GM12874 (cell line): Measurements from ENCODE around the gene PALLD.

Source experiments
- CTCF ChIP-seq: IDR thresholded peaks from 2 replicates; pipeline ENCODE4 v1.5.1; 2011; ENCODE audit warnings: low read depth, mild to moderate bottlenecking, control low read depth, low read length, moderate library complexity; ENCODE audit not compliant: insufficient read depth

PALLD gene

GRCh38 chr4:168717847-168718246, 221.0 kb downstream of the PALLD start:
- TF ChIP-seq CTCF = no peak

- TF ChIP-seq CTCF = no peak
Measured at GRCh38 chr4:168719725-168720124, 222.9 kb downstream of the PALLD start.

DNA sequence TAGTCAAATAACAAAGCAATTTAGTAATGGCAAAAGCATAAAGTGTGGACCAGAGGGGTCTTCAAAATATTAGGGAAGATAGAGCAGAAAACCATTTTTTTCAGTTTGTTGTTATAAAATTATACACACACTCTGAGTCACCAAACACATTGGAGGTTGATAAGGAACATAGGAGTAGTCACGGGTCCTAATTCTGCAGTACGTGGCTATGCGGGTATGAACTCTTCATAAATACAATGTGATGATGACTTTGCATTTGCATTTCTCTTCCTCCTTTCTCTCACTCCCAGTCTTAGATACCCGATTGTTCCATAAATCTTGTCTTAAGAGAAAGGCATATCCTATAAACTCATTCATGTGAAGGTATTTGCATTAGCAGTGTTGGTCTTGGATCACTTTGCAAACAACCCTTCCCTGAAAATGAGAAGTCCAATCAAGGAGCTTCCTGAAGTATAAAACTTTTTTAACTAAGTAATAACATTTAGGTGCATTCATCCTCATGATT, 223.6 kb downstream of the PALLD start:
- no peak for TF ChIP-seq CTCF

DNA sequence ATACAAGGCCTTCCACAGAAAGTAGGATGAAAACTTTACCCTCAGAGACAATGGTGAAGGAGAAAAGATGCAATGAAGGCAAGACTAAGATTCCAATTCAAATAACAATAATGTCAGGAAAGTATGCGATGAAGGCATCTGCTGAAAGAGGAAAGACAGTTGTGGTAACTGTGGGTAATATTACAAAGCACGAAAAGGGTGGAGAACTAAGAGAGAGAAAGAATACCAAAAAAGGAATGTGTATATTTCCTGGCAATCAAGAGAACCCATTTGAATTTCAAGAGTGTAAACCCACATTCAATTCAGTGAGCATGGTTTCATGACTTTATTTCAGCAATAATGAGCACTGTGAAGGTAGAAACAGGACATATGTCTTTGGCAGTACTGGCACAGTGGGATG, 225.5 kb downstream of the PALLD start:
- no peak for TF ChIP-seq CTCF

DNA sequence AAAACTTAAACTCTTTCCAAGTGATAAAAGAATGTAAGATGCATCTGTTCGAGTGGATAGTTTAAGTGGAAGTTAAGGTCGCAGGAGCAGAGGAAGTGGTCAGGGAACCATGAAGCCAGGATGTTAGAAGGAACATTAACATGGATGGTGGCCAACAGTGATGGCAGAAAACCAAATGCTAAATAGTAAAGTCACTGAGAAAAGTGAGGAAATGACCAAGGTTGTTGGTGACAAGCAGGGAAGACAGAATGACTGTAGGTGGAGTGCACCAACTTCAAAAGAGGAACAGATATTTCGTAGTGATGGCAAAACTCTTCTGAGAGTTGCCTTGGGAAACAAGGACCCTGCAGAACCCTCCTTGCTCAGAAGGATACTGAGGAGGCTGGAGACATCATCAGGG, 226.2 kb downstream of the PALLD start:
- no peak for TF ChIP-seq CTCF

DNA sequence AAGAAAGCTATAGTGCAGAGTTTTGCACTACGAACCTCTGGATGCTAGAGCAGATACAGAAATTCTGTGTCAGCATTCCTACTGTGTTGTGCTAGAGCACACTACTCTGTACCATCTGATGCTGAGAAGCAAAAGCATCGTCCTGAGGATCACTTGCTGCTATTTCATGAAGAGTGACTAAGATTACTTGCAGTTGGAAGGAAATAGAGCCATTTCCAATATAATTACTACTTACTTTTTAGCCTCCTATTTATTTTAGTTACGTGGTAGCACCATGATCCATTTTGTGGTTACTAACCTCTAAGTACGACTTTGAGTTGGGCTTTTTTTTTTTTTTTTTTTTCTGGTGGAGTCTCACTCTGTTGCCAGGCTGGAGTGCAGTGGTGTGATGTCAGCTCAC, 226.7 kb downstream of the PALLD start:
- TF ChIP-seq CTCF = no peak

DNA sequence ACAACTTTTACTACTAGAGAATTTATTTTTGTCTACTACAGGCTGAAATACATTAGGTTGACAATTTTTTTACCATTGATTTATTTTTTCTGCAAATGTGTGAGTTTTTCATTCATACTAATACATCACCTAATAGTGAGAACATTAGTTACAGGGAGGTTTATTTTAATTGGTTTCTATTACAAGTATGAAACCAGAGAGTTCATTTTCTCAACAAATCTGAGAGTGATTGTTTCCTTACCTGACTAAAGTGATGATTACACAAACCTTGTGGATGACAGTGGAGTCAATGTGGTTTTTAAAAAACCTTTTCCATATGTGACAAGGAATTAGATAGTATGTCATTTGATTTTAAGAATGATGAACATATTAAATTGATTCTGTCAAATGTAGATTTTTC, 227.4 kb downstream of the PALLD start:
- no peak for TF ChIP-seq CTCF
